Fibroblast of skin of left quadriceps (primary cell): ENCODE measurements around the gene CFAP70.
"Not testable (repeated sequence)": the region's sequence is repeated elsewhere in the genome, so short reads cannot be mapped to it uniquely, and the experiment has no call there.

Experiments used
- DNase-seq, 2 experiments: peaks; one replicate each; pipeline ENCODE4 v3.0.0-alpha.2; 2013; ENCODE audit warnings: low read depth in 2 of 2

The CFAP70 gene

GRCh38 chr10:73358331-73359279 is at the start of gene CFAP70:
TSS of gene CFAP70 (minus strand) at chr10:73358864. CDS start at chr10:73354796, 4,068 bp downstream.
- DNase-seq, result peak; percentile 92

DNA sequence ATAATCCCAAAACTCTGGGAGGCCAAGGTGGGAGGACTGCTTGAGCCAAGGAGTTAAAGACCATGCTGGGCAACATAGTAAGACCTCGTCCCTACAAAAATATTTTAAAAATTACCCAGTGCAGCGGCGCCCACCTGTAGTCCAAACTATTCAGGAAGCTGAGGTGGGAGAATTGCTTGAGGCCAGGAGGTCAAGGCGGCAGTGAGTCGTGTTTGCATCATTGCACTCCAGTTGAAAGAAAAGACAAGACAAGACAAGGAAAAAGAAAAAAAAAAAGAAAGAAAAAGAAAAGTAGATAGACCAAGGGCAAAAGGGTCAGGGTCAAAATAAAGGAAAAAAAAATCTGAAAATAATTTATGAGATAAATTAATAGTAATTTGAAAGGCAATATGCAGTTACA is 49.4 kb upstream of the CFAP70 start:
- no peak for DNase-seq

DNA sequence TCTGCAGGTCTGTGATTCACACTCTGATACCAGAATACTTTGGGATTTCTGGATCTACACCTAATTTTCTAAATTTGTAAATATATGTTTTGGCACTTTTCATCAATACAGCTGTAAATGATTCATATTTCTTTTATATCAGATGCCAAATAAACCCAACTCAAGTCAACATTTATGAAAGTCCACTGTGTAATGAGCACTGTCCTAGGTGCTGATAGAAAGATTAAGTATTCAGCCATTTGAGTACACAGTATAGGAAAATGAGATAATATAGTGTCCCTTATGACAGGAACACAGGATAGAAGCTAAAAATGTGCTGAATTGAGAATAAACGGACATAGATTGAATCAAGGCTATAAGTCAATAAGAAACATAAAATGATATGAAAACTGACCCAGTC is 48.8 kb upstream of the CFAP70 start:
- no peak for DNase-seq

- no peak for DNase-seq
Measured at GRCh38 chr10:73406846-73407245, 48.2 kb upstream of the CFAP70 start.

- no peak for DNase-seq
Measured at GRCh38 chr10:73405556-73405955, 46.9 kb upstream of the CFAP70 start.

DNA sequence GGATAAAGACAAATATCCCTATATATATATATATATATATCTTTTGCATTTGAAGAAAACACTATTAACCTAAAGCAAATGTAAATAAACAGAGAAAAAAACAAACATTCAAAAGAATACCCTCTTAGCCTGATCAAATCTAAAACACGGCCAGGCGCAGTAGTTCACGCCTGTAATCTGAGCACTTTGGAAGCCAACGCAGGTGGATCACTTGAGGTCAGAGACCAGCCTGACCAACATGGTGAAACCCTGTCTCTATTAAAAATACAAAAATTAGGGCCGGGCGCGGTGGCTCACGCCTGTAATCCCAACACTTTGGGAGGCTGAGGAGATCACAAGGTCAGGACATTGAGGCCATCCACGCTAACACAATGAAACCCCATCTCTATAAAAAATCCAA is 46.0 kb upstream of the CFAP70 start:
- no peak for DNase-seq

- DNase-seq, result no peak
Measured at GRCh38 chr10:73401636-73402035, 43.0 kb upstream of the CFAP70 start.

DNA sequence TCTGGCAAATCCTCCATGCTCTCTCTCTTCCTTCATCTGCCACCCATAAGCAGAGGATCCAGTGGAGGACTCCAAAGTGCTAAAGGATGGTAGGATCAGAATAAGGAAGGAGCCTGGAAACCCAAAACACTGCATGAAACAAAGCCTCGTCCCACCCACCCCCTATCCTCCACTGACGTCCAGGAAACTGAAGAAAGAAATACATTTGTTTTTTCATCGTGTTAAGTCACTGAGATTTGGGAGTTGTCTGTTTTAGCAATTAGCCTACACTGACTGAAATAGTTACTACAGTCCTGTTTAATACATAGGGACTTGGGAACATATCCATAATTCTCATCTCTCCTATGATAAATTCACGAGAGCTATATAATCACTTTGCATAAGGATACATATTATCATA is 40.4 kb upstream of the CFAP70 start:
- no peak for DNase-seq

DNA sequence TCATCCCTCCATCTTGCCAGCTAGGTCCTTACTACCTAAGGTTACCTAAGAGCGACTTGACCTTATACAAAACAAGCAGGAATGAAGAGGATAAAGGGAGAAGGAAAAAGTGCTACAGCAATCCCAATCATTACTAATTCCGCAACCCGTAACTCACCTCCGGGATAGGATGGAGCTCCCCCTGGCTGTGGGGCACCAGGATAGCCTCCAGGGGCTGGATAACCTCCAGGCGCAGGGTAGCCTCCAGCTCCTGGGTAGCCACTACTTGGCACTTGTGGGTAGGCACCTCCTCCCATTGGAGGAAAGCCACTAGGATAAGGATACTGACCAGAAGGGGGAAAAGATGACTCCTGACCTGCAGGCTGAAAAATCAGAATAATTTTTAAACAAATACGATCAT is 39.4 kb upstream of the CFAP70 start:
- no peak for DNase-seq

GRCh38 chr10:73394325-73394724 is 35.7 kb upstream of the CFAP70 start:
- not testable (repeated sequence) for DNase-seq

GRCh38 chr10:73388228-73388627 is 29.6 kb upstream of the CFAP70 start:
- DNase-seq, result no peak

DNA sequence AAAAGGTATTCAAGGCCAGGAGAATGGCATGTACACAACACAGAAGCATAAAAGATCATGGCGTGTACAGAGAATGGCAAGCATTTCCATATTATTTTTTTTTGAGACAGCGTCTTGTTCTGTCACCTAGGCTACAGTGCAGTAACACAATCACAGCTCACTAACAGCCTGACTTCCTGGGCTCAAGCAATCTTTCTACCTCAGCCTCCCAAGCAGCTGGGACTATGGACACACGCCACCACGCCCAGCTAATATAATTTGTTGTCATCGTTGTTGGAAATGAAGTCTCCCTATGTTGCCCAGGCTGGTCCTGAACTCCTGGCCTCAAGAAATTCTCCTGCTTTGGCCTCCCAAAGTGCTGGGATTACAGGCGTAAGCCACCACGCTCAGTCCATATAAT is 27.9 kb upstream of the CFAP70 start:
- DNase-seq, result no peak

DNA sequence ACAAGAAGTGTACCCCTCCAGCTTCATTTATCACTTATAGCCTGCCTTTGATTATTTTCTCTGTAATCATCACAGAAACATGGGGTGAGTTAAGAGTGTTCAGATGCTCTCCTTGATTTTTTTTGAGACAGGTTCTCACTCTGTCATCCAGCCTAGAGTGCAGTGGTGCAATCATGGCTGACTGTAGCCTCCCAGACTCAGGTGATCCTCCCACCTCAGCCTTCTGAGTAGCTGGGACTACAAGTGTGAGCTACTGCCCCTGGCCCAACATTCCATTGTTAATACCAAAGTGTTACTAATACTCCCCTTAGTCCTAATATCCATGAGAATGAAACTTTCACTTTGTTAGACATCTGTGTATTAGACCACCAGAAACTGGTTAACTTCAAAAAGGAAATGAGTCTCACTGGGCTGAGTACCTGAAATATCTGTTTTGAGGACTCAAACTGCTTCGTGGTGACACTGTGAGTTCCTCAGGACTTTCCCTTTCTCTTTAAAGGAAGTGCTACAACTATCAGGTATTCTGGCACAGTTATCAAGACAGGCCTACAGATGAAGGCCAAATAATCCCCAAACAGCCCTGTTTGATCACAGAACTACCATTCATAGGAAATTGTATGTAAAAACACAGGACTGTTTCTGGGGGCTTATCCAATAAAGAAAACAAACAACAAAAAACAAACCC is 20.5 kb upstream of the CFAP70 start:
- no peak for DNase-seq

GRCh38 chr10:73376679-73377078 is 18.0 kb upstream of the CFAP70 start:
- no peak for DNase-seq

GRCh38 chr10:73368238-73368637 is 9.6 kb upstream of the CFAP70 start:
- DNase-seq, result no peak

- no peak for DNase-seq
Measured at GRCh38 chr10:73366381-73367298, 8.0 kb upstream of the CFAP70 start.

DNA sequence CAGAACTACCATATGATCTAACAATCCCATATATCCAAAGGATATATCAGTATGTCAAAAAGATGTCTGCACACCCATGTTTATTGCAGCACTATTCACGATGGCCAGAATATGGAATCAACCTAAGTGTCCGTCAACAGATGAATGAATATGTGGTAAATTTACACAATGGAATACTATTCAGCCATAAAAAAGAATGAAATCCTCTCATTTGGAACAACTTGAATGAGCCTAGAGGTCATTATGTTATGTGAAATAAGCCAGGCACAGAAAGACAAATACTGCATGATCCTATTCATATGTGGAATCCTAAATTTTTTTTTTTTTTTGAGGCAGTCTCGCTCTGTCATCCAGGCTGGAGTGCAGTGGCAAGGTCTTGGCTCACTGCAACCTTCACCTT is 6.3 kb upstream of the CFAP70 start:
- no peak for DNase-seq

DNA sequence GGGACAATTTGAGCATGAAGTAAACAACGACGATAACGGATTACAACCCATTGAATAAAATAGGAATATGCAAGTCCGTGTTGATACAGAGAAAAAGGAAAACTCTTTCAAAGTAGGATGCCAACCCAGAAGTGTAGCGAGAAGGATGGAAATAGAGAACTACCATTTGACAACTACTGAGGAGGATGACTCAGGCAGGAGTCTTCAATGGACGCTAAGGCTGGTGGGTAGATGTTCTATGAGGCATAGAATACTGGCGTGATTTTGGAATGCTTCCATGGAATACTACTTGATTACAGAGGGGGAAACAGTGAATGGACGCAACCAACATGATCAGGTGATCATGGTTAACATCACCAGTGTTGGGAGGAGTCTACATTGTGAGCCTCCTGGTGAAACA is 828 bp upstream of the CFAP70 start:
- DNase-seq, result no peak

GRCh38 chr10:73357821-73358220 is 843 bp downstream of the CFAP70 start:
- no peak for DNase-seq

- no peak for DNase-seq
Measured at GRCh38 chr10:73357166-73357565, 1.5 kb downstream of the CFAP70 start.

DNA sequence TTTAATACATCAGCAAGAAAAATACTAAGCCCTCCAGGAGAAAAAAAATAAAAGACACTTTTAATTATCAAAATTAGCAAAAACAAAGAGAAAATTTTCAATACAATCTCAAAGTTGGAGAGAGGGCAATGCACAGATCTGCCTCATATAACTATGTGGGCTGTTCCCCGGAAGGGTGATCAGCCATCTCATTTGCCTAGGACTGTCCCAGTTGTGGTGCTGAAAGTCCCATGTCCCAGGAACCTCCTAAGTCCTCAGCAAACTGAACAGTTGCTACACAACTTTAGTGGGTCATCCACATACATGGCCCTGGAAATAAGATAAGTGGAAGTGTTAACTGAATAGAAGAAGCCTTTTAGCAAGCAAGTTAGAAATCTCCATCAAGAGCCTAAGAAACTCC is 14.4 kb downstream of the CFAP70 start:
- DNase-seq, result no peak

DNA sequence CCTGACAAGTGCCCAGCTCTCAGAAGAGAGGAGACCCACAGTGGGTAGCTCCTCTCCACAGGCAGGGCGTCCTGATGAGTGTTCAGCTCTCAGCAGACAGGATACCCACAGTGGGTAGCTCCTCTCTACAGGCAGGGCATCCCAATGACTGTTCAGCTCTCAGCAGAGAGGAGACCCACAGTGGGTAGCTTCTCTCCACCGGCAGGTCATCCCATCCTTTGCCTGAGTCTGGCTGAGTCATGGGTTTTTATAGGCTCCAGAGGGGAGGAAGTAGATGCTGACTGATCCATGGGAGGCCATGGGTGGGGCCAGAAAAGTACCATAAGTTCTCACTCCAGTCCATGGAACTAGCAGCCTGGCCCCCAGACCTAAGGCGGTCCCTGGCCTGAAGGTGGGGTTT is 18.5 kb downstream of the CFAP70 start:
- DNase-seq, result no peak
